HG03025 (cell line): ENCODE results near the gene PPID.
"Not testable (repeated sequence)": the region's sequence is repeated elsewhere in the genome, so short reads cannot be mapped to it uniquely, and the experiment has no call there.

Source experiments
- ATAC-seq: cut with Tn5 transposase; IDR thresholded peaks from one replicate; pipeline ENCODE4 v1.9.1; 2021; ENCODE audit warnings: mild to moderate bottlenecking, moderate library complexity; ENCODE audit not compliant: unreplicated experiment, low FRiP score

Gene PPID

GRCh38 chr4:158670975-158671664, 52.1 kb downstream of the PPID start:
- peak; percentile 23 for ATAC-seq

- no peak for ATAC-seq
Observed at GRCh38 chr4:158669310-158669709, 53.9 kb downstream of the PPID start.

- ATAC-seq, result no peak
Observed at GRCh38 chr4:158667651-158668198, 55.5 kb downstream of the PPID start.

GRCh38 chr4:158666892-158667291, 56.3 kb downstream of the PPID start:
- no peak for ATAC-seq

GRCh38 chr4:158664806-158665205, 58.4 kb downstream of the PPID start:
- ATAC-seq, result no peak

- not testable (repeated sequence) for ATAC-seq
Observed at GRCh38 chr4:158663707-158664625, 59.2 kb downstream of the PPID start.

- ATAC-seq, result not testable (repeated sequence)
Observed at GRCh38 chr4:158663255-158663654, 59.9 kb downstream of the PPID start.
